Subcutaneous abdominal adipose tissue (tissue), 5 donors: ENCODE measurements around the gene ORAI3.

Source experiments
- H3K27ac ChIP-seq: one replicate; pipeline ENCODE4 v1.7.0; 2013; ENCODE audit warnings: low read depth, mild to moderate bottlenecking, inconsistent platforms, low read length, moderate library complexity
- H3K27me3 ChIP-seq, 5 donors: one replicate each; pipeline ENCODE4 v1.7.0; 2013; ENCODE audit warnings: low read length in 5 of 5, inconsistent platforms in 1 of 5; ENCODE audit not compliant: control insufficient read depth in 5 of 5, insufficient read depth in 4 of 5
- H3K36me3 ChIP-seq, 5 donors: one replicate each; pipeline ENCODE4 v1.7.0; 2013; ENCODE audit warnings: low read length in 5 of 5; ENCODE audit not compliant: control insufficient read depth in 5 of 5, insufficient read depth in 5 of 5
- H3K4me1 ChIP-seq, 5 donors: one replicate each; pipeline ENCODE4 v1.7.0; 2013; ENCODE audit warnings: low read length in 5 of 5, mild to moderate bottlenecking in 3 of 5, moderate library complexity in 1 of 5; ENCODE audit not compliant: control insufficient read depth in 5 of 5, insufficient read depth in 5 of 5
- H3K4me3 ChIP-seq, 5 donors: one replicate each; pipeline ENCODE4 v1.7.0; 2013; ENCODE audit warnings: low read length in 5 of 5, low read depth in 1 of 5
- H3K9ac ChIP-seq, 5 donors: one replicate each; pipeline ENCODE4 v1.7.0; 2013; ENCODE audit warnings: low read length in 5 of 5, mild to moderate bottlenecking in 4 of 5, moderate library complexity in 3 of 5
- H3K9me3 ChIP-seq, 5 donors: one replicate each; pipeline ENCODE4 v1.7.0; 2013; ENCODE audit warnings: low read length in 5 of 5; ENCODE audit not compliant: control insufficient read depth in 5 of 5
- donor health status: healthy.
- donor health status: healthy.
- donor health status: healthy.
- donor health status: healthy.
- donor health status: healthy.

ORAI3 gene

DNA sequence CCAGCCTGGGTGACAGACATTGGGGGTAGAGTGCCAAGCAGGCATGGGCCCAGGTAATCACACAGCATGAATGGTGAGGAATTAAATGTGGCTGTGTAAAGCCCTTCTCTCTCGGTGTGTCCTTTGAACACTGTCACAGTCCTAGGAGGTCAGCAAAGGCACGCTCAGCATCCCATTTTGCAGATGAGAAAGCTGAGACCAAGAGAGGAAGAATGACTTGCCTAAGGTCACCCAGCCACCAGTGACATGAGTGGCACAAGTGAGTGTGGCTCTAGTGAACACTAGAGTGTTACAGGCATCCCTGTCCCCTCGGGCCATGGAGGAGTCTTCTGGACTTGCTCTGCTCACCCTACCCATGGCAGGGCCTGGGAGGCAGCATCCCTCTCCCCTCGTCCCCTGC lies 41.8 kb upstream of the ORAI3 start:
- H3K27ac ChIP-seq, result no peak overlapping the region
- peaks cover 0 to 5% (median 0%) of the 10 kb centered on the region in 5 donors for H3K27me3 ChIP-seq
- H3K4me3 ChIP-seq, result no peak overlapping the region
- no peaks in the 10 kb centered on the region for H3K9me3 ChIP-seq
- H3K9ac ChIP-seq, result no peak overlapping the region
- peaks cover 0 to 3% (median 0%) of the 10 kb centered on the region in 5 donors for H3K36me3 ChIP-seq
- peaks cover 2 to 25% (median 20%) of the 10 kb centered on the region in 5 donors for H3K4me1 ChIP-seq

DNA sequence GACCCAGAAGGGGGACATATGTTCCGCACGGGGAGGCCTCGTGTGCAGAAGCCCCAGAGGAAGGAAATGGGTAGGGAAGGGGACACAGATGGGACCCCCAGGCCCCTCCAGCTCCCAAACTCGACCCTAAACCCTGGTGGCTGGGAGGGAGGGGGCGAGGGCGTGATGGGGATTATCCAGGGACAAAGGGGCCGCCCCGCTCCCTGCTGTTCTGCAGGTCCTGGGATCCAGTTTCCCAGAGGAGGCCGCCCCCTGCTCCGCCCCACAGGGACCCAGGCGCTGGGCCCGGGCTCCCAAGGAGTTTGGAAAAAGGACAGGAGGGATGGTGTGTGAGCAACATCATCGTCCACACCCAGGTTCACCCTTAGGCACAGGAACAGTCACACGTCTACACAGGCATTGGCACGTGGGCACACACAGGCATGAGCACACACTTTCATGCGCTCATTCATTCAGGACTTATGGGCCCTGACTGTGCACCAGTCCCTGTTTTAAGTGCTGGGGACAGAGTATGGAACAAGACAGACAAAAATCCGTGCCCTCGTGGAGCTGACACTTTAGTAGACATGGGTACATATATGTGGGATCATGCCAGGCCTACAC lies 38.3 kb upstream of the ORAI3 start:
- Histone ChIP-seq H3K27ac (no peak overlapping the region), H3K27me3 (peaks cover 0 to 5% (median 0%) of the 10 kb centered on the region in 5 donors), H3K36me3 (peaks cover 0 to 3% (median 0%) of the 10 kb centered on the region in 5 donors), H3K4me1 (no peaks in the 10 kb centered on the region), H3K9me3 (no peaks in the 10 kb centered on the region), H3K4me3 (no peak overlapping the region), H3K9ac (no peak overlapping the region)

DNA sequence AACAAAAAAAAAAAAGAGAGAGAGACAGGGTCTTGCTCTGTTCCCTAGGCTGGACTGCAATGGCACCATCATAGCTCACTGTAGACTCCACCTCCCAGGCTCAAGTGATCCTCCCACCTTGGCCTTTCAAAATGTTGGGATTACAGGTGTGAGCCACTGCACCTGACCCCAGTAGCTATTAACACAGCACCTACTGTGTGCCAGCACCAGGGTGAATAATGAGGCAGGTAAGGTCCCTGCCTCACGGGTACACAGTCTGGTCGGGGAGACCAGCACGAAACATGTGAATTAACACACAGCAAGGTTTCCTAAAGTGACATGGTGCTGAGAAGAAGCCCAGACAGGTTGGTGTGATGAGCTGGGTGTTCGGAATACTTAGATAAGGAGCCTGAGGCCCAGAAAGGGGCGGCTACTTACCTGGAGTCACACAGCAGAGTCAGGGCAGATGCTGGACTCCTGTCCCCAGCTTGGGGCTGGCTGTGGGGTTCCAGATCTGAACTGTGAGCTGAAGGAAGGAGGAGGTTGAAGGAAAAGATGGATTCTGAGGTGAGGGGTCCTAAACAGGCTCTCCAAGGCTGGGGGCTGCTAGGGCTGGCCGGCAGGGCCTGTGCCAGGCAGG lies 36.0 kb upstream of the ORAI3 start:
- Histone ChIP-seq H3K36me3 (no peaks in the 10 kb centered on the region), H3K4me3 (no peak overlapping the region), H3K27me3 (peaks cover 0 to 5% (median 0%) of the 10 kb centered on the region in 5 donors), H3K4me1 (no peaks in the 10 kb centered on the region), H3K9me3 (no peaks in the 10 kb centered on the region), H3K9ac (no peak overlapping the region), H3K27ac (no peak overlapping the region)

DNA sequence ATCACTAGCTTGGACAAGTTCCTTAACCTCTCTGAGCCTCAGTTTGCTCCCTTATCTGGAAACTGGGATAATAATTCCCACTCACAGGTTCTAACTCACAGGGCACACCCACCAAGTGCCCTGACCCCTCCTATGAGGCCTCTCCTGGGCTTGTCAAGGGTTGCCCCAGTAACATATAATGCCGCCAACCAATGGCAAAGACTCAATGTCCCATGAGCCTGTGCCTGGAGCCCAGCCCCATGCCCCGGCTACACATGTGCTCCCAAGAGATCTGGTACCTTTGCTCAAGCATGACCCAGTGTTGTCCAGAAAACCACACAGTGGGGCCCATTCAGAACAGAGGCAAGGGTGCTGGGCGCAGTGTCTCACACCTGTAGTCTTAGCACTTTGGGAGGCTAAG lies 34.0 kb upstream of the ORAI3 start:
- Histone ChIP-seq H3K27me3 (peaks cover 0 to 5% (median 0%) of the 10 kb centered on the region in 5 donors), H3K4me3 (no peak overlapping the region), H3K4me1 (no peaks in the 10 kb centered on the region), H3K36me3 (no peaks in the 10 kb centered on the region), H3K9me3 (no peaks in the 10 kb centered on the region), H3K27ac (no peak overlapping the region), H3K9ac (no peak overlapping the region)

DNA sequence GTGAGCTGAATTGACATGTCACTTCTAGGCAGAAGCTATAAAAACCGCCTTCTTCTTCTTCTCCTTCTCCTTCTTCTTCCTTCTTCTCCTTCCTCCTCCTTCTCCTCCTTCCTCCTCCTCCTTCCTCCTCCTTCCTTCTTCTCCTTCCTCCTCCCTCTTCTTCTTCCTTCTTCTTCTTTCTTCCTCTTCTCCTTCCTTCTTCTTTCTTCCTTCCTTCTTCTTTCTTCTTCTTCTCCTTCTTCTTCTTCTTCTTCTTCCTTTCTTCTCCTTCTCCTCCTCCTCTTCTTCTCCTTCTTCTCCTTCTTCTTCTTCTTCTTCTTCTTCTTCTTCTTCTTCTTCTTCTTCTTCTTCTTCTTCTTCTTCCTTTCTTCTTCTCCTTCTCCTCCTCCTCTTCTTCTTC lies 30.3 kb upstream of the ORAI3 start:
- Histone ChIP-seq H3K36me3 (no peaks in the 10 kb centered on the region), H3K9ac (no peak overlapping the region), H3K9me3 (no peaks in the 10 kb centered on the region), H3K4me1 (peaks cover 2 to 16% (median 10%) of the 10 kb centered on the region in 5 donors), H3K27me3 (no peaks in the 10 kb centered on the region), H3K4me3 (no peak overlapping the region), H3K27ac (no peak overlapping the region)

DNA sequence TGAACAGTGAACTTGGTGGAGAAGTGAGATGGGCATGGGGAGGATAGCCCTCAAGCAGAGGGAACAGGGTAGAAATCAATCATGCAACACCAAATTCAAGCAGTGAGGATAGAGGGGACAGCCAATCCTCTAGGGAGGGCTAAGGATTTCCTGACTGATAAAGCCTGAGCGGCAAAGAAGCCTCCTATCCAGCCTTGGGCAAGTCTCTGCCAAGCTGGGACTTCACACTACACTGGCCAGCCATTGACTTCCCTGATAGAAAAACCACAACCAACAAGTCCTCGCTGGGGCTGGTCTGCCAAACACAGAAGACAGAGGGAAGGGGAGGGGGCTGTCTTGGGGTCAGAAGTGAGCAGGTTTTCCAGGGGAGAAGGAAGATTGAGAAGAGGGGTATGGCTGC lies 28.0 kb upstream of the ORAI3 start:
- Histone ChIP-seq H3K27me3 (no peaks in the 10 kb centered on the region), H3K27ac (no peak overlapping the region), H3K9ac (peak overlapping the region in 1 of 5 donors; percentile 35), H3K4me1 (peaks cover 4 to 27% (median 19%) of the 10 kb centered on the region in 5 donors), H3K9me3 (no peaks in the 10 kb centered on the region), H3K36me3 (peaks cover 0 to 2% (median 0%) of the 10 kb centered on the region in 5 donors), H3K4me3 (no peak overlapping the region)

DNA sequence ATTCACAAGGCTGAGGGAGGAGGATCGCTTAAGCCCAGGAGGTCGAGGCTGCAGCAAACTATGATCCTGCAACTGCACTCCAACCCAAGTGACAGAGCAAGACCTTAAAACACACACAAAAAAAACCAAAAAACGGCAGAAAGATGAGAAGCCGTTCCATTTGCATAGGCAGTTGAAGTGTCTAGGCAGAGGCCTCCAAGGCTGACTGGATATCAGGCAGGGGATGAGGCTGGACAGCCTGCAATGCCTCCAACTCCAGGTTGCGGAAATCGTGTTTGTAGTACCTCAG lies 27.5 kb upstream of the ORAI3 start:
- Histone ChIP-seq H3K27ac (peak overlapping the region; percentile 77), H3K4me1 (peaks cover 4 to 27% (median 19%) of the 10 kb centered on the region in 5 donors), H3K4me3 (peak overlapping the region; percentile 56 to 98 (median 93)), H3K27me3 (no peaks in the 10 kb centered on the region), H3K9me3 (no peaks in the 10 kb centered on the region), H3K36me3 (peaks cover 0 to 7% (median 0%) of the 10 kb centered on the region in 5 donors), H3K9ac (peak overlapping the region in 3 of 5 donors; percentile 52 to 83 (median 67))

DNA sequence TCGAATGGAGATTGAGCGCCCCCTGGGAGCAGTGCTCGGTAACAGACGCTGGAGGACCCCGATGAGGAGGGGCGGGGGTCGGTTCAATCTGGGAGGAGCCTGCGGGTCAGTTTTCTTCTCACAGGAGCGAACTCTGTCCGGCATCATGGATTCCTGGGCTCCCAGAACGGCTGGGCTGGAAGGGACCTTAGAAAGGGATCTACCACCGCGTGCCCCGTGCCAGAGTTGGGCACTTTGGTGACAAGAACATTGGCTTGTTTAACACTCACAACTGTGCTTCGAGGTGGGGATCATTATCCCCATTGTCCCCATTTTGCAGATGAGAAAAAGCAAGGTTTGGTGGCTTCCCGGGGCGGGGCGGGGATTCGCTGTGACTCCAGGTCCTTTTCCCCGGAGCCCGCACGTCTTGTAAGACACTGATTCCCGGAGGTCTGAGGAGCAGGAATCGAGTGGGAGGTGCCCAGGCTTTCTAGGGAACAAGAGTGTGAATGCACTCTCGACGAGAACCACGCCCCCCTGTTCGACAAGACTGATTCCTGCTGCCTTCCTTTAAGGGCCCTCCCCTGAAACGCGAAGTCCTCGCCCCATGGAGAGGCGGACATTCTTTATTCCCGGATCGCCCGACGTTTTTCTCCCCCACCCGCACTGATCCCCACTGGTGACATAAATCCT lies 27.0 kb upstream of the ORAI3 start:
- Histone ChIP-seq H3K27me3 (no peaks in the 10 kb centered on the region), H3K4me1 (peaks cover 4 to 27% (median 19%) of the 10 kb centered on the region in 5 donors), H3K36me3 (peaks cover 0 to 12% (median 4%) of the 10 kb centered on the region in 5 donors), H3K4me3 (peak overlapping the region; percentile 56 to 98 (median 93)), H3K27ac (peak overlapping the region; percentile 77), H3K9ac (peak overlapping the region in 4 of 5 donors; percentile 52 to 83 (median 72)), H3K9me3 (no peaks in the 10 kb centered on the region)

DNA sequence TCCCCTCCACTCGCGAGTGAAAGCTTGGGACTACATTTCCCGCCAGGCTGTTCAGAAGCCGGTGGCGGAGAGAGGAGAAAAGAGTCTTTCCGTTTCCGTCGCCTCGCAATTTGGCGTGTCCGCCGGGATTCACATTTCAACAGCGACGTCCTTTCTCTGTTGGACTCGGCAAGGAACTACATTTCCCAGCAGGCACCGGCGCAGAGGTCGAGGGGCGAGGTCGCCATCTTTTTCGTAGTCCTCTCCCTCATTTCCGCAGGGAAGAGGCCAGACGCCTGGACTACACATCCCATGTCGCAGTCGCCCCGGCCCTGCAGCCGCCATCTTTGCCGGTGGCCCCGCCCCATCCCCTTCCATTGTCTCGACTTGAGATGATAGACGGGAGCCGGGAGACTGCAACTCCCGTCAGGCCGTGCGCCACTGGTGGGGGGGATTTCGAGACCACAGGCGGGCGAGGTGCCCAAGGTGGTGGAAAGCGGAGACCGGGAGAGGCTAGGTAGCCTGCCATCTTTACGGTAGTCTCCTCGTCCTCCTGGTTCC lies 26.4 kb upstream of the ORAI3 start:
- Histone ChIP-seq H3K4me1 (peaks cover 4 to 27% (median 19%) of the 10 kb centered on the region in 5 donors), H3K4me3 (peak overlapping the region; percentile 78 to 98 (median 94)), H3K9ac (peak overlapping the region in 4 of 5 donors; percentile 72 to 92 (median 88)), H3K27ac (peak overlapping the region; percentile 77), H3K27me3 (no peaks in the 10 kb centered on the region), H3K9me3 (no peaks in the 10 kb centered on the region), H3K36me3 (peaks cover 0 to 18% (median 7%) of the 10 kb centered on the region in 5 donors)
